Transverse colon (tissue), 4 donors: ENCODE data around the gene AXDND1. TPM values are rescaled to one million over a fixed set of nuclear protein-coding genes. Genes with fewer than 3 reads are reported as not detected.

Source experiments
- DNase-seq: peaks from one replicate; pipeline ENCODE4 v3.0.0-alpha.2; 2019
- H3K27ac ChIP-seq, 4 donors: fragments of 200-600 bp; sonication (generic); 2 replicates each; pipeline ENCODE4 v1.5.1; 2016 to 2018; ENCODE audit warnings: inconsistent platforms in 4 of 4
- H3K27me3 ChIP-seq: fragments of 200-600 bp; sonication (generic); 2 replicates; pipeline ENCODE4 v1.5.1; 2017; ENCODE audit warnings: inconsistent platforms
- H3K36me3 ChIP-seq, 4 donors: fragments of 200-600 bp; sonication (generic); 2 replicates each; pipeline ENCODE4 v1.5.1; 2017 to 2019; ENCODE audit warnings: inconsistent platforms in 4 of 4
- H3K4me1 ChIP-seq, 4 donors: fragments of 200-600 bp; sonication (generic); 2 replicates each; pipeline ENCODE4 v1.5.1; 2017 to 2020; ENCODE audit warnings: inconsistent platforms in 4 of 4
- H3K4me3 ChIP-seq, 4 donors: fragments of 200-600 bp; sonication (generic); 1 replicate in 1 of 4; 2 replicates in 3 of 4; pipeline versions ENCODE4 v1.5.1 to v1.6.1; 2017 to 2019; ENCODE audit warnings: inconsistent platforms in 4 of 4
- H3K9me3 ChIP-seq, 2 donors: fragments of 200-600 bp; sonication (generic); 2 replicates each; pipeline ENCODE4 v1.5.1; 2017 to 2019; ENCODE audit warnings: inconsistent platforms in 2 of 2
- CTCF ChIP-seq, 5 experiments: fragments of 200-600 bp in 3 of 5; fragments of 450-650 bp in 2 of 5; sonication (generic) in 3 of 5; IDR thresholded peaks; 1 replicate in 2 of 5; 2 replicates in 3 of 5; pipeline ENCODE4 v1.5.1; 2016 to 2017; ENCODE audit warnings: antibody characterized with exemption in 5 of 5, inconsistent platforms in 3 of 5, mild to moderate bottlenecking in 2 of 5, moderate library complexity in 1 of 5
- EP300 ChIP-seq: sonication (generic); formaldehyde crosslinking; IDR thresholded peaks from one replicate; pipeline ENCODE4 v1.6.1; 2017; ENCODE audit warnings: antibody characterized with exemption, low read depth
- POLR2A ChIP-seq: fragments of 450-650 bp; IDR thresholded peaks from one replicate; pipeline ENCODE4 v1.6.1; 2016; ENCODE audit warnings: antibody characterized with exemption, mild to moderate bottlenecking, moderate library complexity
- POLR2AphosphoS5 ChIP-seq, 3 donors: sonication (generic); formaldehyde crosslinking; IDR thresholded peaks; one replicate each; pipeline ENCODE4 v1.6.1; 2016; ENCODE audit warnings: antibody characterized with exemption in 3 of 3
- WGBS, 2 donors: methylation state at CpG; one replicate each; pipeline ENCODE4 v1.1.5; 2018; ENCODE audit warnings: low coverage in 1 of 2; 5-methylcytosine and 5-hydroxymethylcytosine counted together
- in situ Hi-C, 4 donors: fragments of 200-750 bp; cut with MboI; loops; one replicate each; pipeline versions ENCODE4 v1.15.0 to v1.15.1; 2017; ENCODE audit warnings: low sequenced_read_pairs in 3 of 4, low pct_ligation_motif_present in 1 of 4, low pct_unique_long_range_greater_than_20kb in 1 of 4
- intact Hi-C: fragments of 100-400 bp; cut with DNase I; formaldehyde crosslinking; loops from one replicate; pipeline ENCODE4 v1.15.1; 2023; ENCODE audit warnings: low total_unique reads
- total RNA-seq, 4 donors: library from RNA; depleted of rRNA; stranded (reverse); fragments of >200 nt; gene quantifications; one replicate each; pipeline ENCODE4 v1.1.0, GENCODE V29; 2016

Gene AXDND1
- total RNA-seq, 4 donors from 2014 or later, result 3.1 to 8.4 (median 4.0) TPM

- Histone ChIP-seq H3K4me3 (no peak overlapping the region), H3K36me3 (no peaks in the 10 kb centered on the region), H3K27me3 (no peaks in the 10 kb centered on the region), H3K27ac (no peak overlapping the region), H3K4me1 (no peaks in the 10 kb centered on the region), H3K9me3 (peaks cover 17 to 21% of the 10 kb centered on the region in 2 donors)
- no peak for DNase-seq
- 0 to 10% methylated on average over 1 of the region's 1 CpG for WGBS, 2 donors
- intact Hi-C loops, result no loop called here
- in situ Hi-C loops, result no loop called here
- no peak for TF ChIP-seq CTCF (IDR thresholded peaks at IDR 0.05)
- TF ChIP-seq POLR2AphosphoS5 (IDR thresholded peaks at IDR 0.05), result no peak
- no peak for TF ChIP-seq EP300
- no peak for TF ChIP-seq POLR2A
Observed at GRCh38 chr1:179478370-179478769, 112.6 kb downstream of the AXDND1 start.

GRCh38 chr1:179490611-179491010 is 124.8 kb downstream of the AXDND1 start:
- intact Hi-C loops, result no loop called here
- no peaks in the 10 kb centered on the region for H3K36me3 ChIP-seq
- in situ Hi-C loops, result no loop called here

GRCh38 chr1:179493323-179493722 is 127.6 kb downstream of the AXDND1 start:
- DNase-seq, result no peak
- no peaks in the 10 kb centered on the region for H3K9me3 ChIP-seq
- TF ChIP-seq POLR2AphosphoS5 (IDR thresholded peaks at IDR 0.05) (no peak), CTCF (IDR thresholded peaks at IDR 0.05) (no peak), POLR2A (no peak), EP300 (no peak)
- no peaks in the 10 kb centered on the region for H3K4me1 ChIP-seq
- intact Hi-C loops, result no loop called here
- H3K36me3 ChIP-seq, result no peaks in the 10 kb centered on the region
- WGBS, 2 donors, result 55 to 56% methylated on average over 2 of the region's 2 CpGs
- no peak overlapping the region for H3K4me3 ChIP-seq
- H3K27me3 ChIP-seq, result no peaks in the 10 kb centered on the region
- no peak overlapping the region for H3K27ac ChIP-seq
- in situ Hi-C loops, result no loop called here

More at GRCh38 chr1:179490611-179491010, 124.8 kb downstream of the AXDND1 start:
- no peak for TF ChIP-seq POLR2AphosphoS5 (IDR thresholded peaks at IDR 0.05)
- TF ChIP-seq CTCF (IDR thresholded peaks at IDR 0.05), result no peak
- TF ChIP-seq POLR2A, result no peak
- no peak for TF ChIP-seq EP300
- Histone ChIP-seq H3K27me3 (no peaks in the 10 kb centered on the region), H3K4me3 (no peak overlapping the region), H3K4me1 (no peaks in the 10 kb centered on the region), H3K9me3 (peaks cover 0 to 2% of the 10 kb centered on the region in 2 donors), H3K27ac (no peak overlapping the region)
- DNase-seq, result no peak
- WGBS, 2 donors, result 25 to 53% methylated on average over 1 of the region's 1 CpG

GRCh38 chr1:179506199-179506598 is 140.4 kb downstream of the AXDND1 start:
- H3K27me3 ChIP-seq, result no peaks in the 10 kb centered on the region
- TF ChIP-seq POLR2AphosphoS5 (IDR thresholded peaks at IDR 0.05) (no peak), EP300 (no peak)
- intact Hi-C loops, result no loop called here
- H3K27ac ChIP-seq, result no peak overlapping the region
- no peaks in the 10 kb centered on the region for H3K36me3 ChIP-seq
- H3K4me1 ChIP-seq, result no peaks in the 10 kb centered on the region
- H3K9me3 ChIP-seq, result no peaks in the 10 kb centered on the region
- in situ Hi-C loops, result no loop called here
- H3K4me3 ChIP-seq, result no peak overlapping the region
- WGBS, 2 donors, result 92 to 100% methylated on average over 2 to 6 of the region's 6 CpGs
- DNase-seq, result no peak

- Histone ChIP-seq H3K27me3 (no peaks in the 10 kb centered on the region), H3K36me3 (no peaks in the 10 kb centered on the region), H3K4me3 (no peak overlapping the region), H3K27ac (no peak overlapping the region), H3K9me3 (no peaks in the 10 kb centered on the region), H3K4me1 (no peaks in the 10 kb centered on the region)
- WGBS, 2 donors, result 91 to 94% methylated on average over 4 of the region's 4 CpGs
- TF ChIP-seq POLR2A (no peak), POLR2AphosphoS5 (IDR thresholded peaks at IDR 0.05) (no peak), CTCF (IDR thresholded peaks at IDR 0.05) (no peak), EP300 (no peak)
- in situ Hi-C loops, result no loop called here
- DNase-seq, result no peak
- intact Hi-C loops, result no loop called here
Observed at GRCh38 chr1:179509384-179509783, 143.6 kb downstream of the AXDND1 start.
